Tibial artery (tissue), 4 donors: ENCODE results near the gene ART5.
"Not testable (repeated sequence)": the region's sequence is repeated elsewhere in the genome, so short reads cannot be mapped to it uniquely, and the experiment has no call there.

Experiments
- DNase-seq, 2 donors: peaks; one replicate each; pipeline ENCODE4 v3.0.0-alpha.2; 2019
- H3K27ac ChIP-seq, 2 donors: fragments of 200-600 bp; sonication (generic) in 1 of 2; 1 replicate in 1 of 2; 2 replicates in 1 of 2; pipeline ENCODE4 v1.5.1; 2018 to 2019; ENCODE audit warnings: mild to moderate bottlenecking in 1 of 2
- H3K27me3 ChIP-seq, 2 donors: fragments of 200-600 bp; sonication (generic) in 1 of 2; one replicate each; pipeline versions ENCODE4 v1.5.1 to v1.6.0; 2016 to 2019
- H3K36me3 ChIP-seq, 3 donors: fragments of 200-600 bp; sonication (generic) in 2 of 3; one replicate each; pipeline ENCODE4 v1.5.1; 2016 to 2019; ENCODE audit warnings: mild to moderate bottlenecking in 2 of 3
- H3K4me1 ChIP-seq, 4 donors: fragments of 200-600 bp; sonication (generic) in 2 of 4; 1 replicate in 3 of 4; 2 replicates in 1 of 4; pipeline ENCODE4 v1.5.1; 2016 to 2019
- H3K4me3 ChIP-seq, 2 donors: fragments of 200-600 bp; sonication (generic) in 1 of 2; 1 replicate in 1 of 2; 2 replicates in 1 of 2; pipeline ENCODE4 v1.5.1; 2018 to 2019; ENCODE audit warnings: mild to moderate bottlenecking in 2 of 2
- H3K9me3 ChIP-seq, 3 donors: fragments of 200-600 bp; sonication (generic) in 1 of 3; one replicate each; pipeline ENCODE4 v1.5.1; 2016 to 2019
- intact Hi-C: fragments of 100-400 bp; cut with DNase I; formaldehyde crosslinking; loops from one replicate; pipeline ENCODE4 v1.15.0; 2023; ENCODE audit warnings: low total_unique reads
- TF ChIP-seq, protein P1 (sequence below), 2 experiments: fragments of 200-600 bp in 1 of 2; fragments of 450-650 bp in 1 of 2; IDR thresholded peaks; one replicate each; pipeline ENCODE4 v1.5.1; 2017 to 2019; ENCODE audit warnings: antibody characterized with exemption in 2 of 2, mild to moderate bottlenecking in 1 of 2, moderate library complexity in 1 of 2

ART5 gene

GRCh38 chr11:3655547-3655946, 13.8 kb upstream of the ART5 start:
- Histone ChIP-seq H3K36me3 (no peaks in the 10 kb centered on the region), H3K9me3 (no peaks in the 10 kb centered on the region), H3K4me3 (no peak overlapping the region), H3K27ac (no peak overlapping the region), H3K27me3 (no peaks in the 10 kb centered on the region), H3K4me1 (no peaks in the 10 kb centered on the region)
- no peak for DNase-seq
- intact Hi-C loops, result no loop called here
- TF ChIP-seq, protein P1, sequence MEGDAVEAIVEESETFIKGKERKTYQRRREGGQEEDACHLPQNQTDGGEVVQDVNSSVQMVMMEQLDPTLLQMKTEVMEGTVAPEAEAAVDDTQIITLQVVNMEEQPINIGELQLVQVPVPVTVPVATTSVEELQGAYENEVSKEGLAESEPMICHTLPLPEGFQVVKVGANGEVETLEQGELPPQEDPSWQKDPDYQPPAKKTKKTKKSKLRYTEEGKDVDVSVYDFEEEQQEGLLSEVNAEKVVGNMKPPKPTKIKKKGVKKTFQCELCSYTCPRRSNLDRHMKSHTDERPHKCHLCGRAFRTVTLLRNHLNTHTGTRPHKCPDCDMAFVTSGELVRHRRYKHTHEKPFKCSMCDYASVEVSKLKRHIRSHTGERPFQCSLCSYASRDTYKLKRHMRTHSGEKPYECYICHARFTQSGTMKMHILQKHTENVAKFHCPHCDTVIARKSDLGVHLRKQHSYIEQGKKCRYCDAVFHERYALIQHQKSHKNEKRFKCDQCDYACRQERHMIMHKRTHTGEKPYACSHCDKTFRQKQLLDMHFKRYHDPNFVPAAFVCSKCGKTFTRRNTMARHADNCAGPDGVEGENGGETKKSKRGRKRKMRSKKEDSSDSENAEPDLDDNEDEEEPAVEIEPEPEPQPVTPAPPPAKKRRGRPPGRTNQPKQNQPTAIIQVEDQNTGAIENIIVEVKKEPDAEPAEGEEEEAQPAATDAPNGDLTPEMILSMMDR (IDR thresholded peaks at IDR 0.05), result no peak

GRCh38 chr11:3652514-3652913, 10.7 kb upstream of the ART5 start:
- H3K4me1 ChIP-seq, H3K9me3 ChIP-seq, H3K27me3 ChIP-seq, intact Hi-C loops, DNase-seq, H3K27ac ChIP-seq, H3K4me3 ChIP-seq, H3K36me3 ChIP-seq: not testable (repeated sequence)

DNA sequence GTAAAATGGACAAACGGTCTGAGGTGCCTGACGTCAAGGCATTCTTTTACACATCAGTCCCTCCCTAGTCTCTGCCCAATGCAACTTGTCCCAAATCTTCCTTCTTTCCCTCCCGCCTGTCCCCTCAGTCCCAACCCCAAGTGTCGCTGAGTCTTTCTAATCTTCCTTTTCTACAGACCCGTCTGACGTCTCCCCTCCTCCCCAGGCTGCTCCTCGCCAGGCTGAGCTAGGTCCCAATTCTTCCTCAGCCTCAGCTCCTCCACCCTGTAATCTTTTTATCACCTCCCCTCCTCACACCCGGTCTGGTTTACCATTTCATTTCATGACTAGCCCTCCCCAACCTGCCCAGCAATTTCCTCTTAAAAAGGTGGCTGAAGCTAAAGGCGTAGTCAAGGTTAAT, 7.6 kb upstream of the ART5 start:
- H3K27ac ChIP-seq, H3K9me3 ChIP-seq, intact Hi-C loops, DNase-seq, H3K4me3 ChIP-seq, H3K36me3 ChIP-seq, H3K4me1 ChIP-seq: not testable (repeated sequence)
- peaks cover 0 to 22% of the 10 kb centered on the region in 2 donors for H3K27me3 ChIP-seq

GRCh38 chr11:3648843-3649242, 7.1 kb upstream of the ART5 start:
- H3K9me3 ChIP-seq, H3K36me3 ChIP-seq, H3K4me1 ChIP-seq, H3K27ac ChIP-seq, H3K4me3 ChIP-seq, DNase-seq, intact Hi-C loops: not testable (repeated sequence)
- peaks cover 0 to 22% of the 10 kb centered on the region in 2 donors for H3K27me3 ChIP-seq

GRCh38 chr11:3645552-3645951, 3.8 kb upstream of the ART5 start:
- TF ChIP-seq, protein P1 (IDR thresholded peaks at IDR 0.05), result no peak
- intact Hi-C loops, result no loop called here
- Histone ChIP-seq H3K9me3 (no peaks in the 10 kb centered on the region), H3K27ac (no peak overlapping the region), H3K27me3 (peaks cover 0 to 22% of the 10 kb centered on the region in 2 donors), H3K4me3 (no peak overlapping the region), H3K36me3 (no peaks in the 10 kb centered on the region), H3K4me1 (peaks cover 0 to 19% (median 17%) of the 10 kb centered on the region in 4 donors)
- no peak for DNase-seq

DNA sequence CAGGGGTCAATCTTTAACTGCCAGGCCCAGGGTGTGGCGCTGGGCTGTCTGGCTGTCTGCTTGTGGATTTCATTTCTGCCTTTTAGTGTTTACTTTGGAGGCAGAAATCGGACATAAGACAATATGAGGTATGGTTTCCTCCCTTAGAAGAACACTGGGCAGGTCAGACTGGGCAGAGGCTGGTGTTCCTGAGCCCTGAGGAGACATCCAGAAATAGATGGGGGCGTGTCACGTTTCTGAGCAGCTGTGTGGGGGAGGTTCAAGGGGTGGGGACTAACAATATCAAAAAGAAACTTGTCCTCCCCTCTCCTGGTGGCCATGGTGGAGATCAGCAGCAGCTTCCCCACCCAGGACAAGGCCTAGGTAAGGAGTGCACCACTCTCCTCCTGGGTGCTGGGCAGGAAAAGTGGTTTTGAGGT, 3.0 kb upstream of the ART5 start, which contains the start of gene ART1:
ART1 (plus strand) TSS at position 312 of the 419 bp plus-strand sequence. CDS start 14,086 bp downstream, outside the sequence.
- H3K4me3 ChIP-seq, result no peak within 1 kb of the TSS
- TF ChIP-seq, protein P1 (IDR thresholded peaks at IDR 0.05), result no peak
- no peak within 1 kb of the TSS for H3K27ac ChIP-seq
- H3K36me3 ChIP-seq, result no peaks in the 10 kb centered on the region
- H3K4me1 ChIP-seq, result peaks cover 0 to 19% (median 17%) of the 10 kb centered on the region in 4 donors
- H3K27me3 ChIP-seq, result peaks cover 0 to 20% of the 10 kb centered on the region in 2 donors
- no peak for DNase-seq
- no peaks in the 10 kb centered on the region for H3K9me3 ChIP-seq
- intact Hi-C loops, result no loop called here

GRCh38 chr11:3643102-3643546, 1.3 kb upstream of the ART5 start:
- H3K27ac ChIP-seq, H3K9me3 ChIP-seq, intact Hi-C loops, H3K36me3 ChIP-seq, DNase-seq: not testable (repeated sequence)
- H3K27me3 ChIP-seq, result peaks cover 0 to 20% of the 10 kb centered on the region in 2 donors
- peaks cover 0 to 19% (median 17%) of the 10 kb centered on the region in 4 donors for H3K4me1 ChIP-seq
- H3K4me3 ChIP-seq, result peak overlapping the region in 1 of 2 donors; percentile 62
